Stimulated activated CD4-positive, alpha-beta T cell treated with anti-CD3 and anti-CD28 coated beads, Interleukin-15, amount 100 ng/mL, for 24 hours (primary cell): ENCODE data around the gene RPL22.

Experiments used
- DNase-seq: peaks from one replicate; pipeline ENCODE4 v3.0.0-alpha.2; 2020

Gene RPL22

GRCh38 chr1:6150006-6150938, 49.1 kb downstream of the RPL22 start:
- no peak for DNase-seq

- DNase-seq = no peak
These were observed 49.8 kb downstream of the RPL22 start for GRCh38 chr1:6149597-6149996.

- DNase-seq = peak; percentile 83
These were observed 50.7 kb downstream of the RPL22 start for GRCh38 chr1:6148497-6149241.

- no peak for DNase-seq
These were observed 53.5 kb downstream of the RPL22 start for GRCh38 chr1:6145864-6146410.

GRCh38 chr1:6145396-6145750, 54.0 kb downstream of the RPL22 start:
- DNase-seq = no peak

- DNase-seq = no peak
These were observed 54.6 kb downstream of the RPL22 start for GRCh38 chr1:6144647-6145395.

GRCh38 chr1:6144175-6144574, 55.2 kb downstream of the RPL22 start:
- DNase-seq = no peak

GRCh38 chr1:6143395-6143794, 56.0 kb downstream of the RPL22 start:
- DNase-seq = no peak

GRCh38 chr1:6142734-6143133, 56.7 kb downstream of the RPL22 start:
- DNase-seq = no peak

GRCh38 chr1:6142036-6142621, 57.3 kb downstream of the RPL22 start:
- DNase-seq = no peak

GRCh38 chr1:6141592-6141991, 57.8 kb downstream of the RPL22 start:
- DNase-seq = peak; percentile 54

- DNase-seq = no peak
These were observed 59.0 kb downstream of the RPL22 start for GRCh38 chr1:6140413-6140812.

- DNase-seq = no peak
These were observed 61.6 kb downstream of the RPL22 start for GRCh38 chr1:6137758-6138157.

- no peak for DNase-seq
These were observed 62.7 kb downstream of the RPL22 start for GRCh38 chr1:6136516-6137220.
